RCC 7860 (cell line): ENCODE results near the gene CHIA.
"Not testable (repeated sequence)": the region's sequence is repeated elsewhere in the genome, so short reads cannot be mapped to it uniquely, and the experiment has no call there.

Source experiments
- DNase-seq: peaks from one replicate; pipeline ENCODE4 v3.0.0-alpha.2; 2015; ENCODE audit warnings: low spot score
- FAIRE-seq: peaks from 2 replicates; lab custom pipeline; 2012; peaks lifted over from hg19 to GRCh38; lab: Jason Lieb, UNC

The CHIA gene

DNA sequence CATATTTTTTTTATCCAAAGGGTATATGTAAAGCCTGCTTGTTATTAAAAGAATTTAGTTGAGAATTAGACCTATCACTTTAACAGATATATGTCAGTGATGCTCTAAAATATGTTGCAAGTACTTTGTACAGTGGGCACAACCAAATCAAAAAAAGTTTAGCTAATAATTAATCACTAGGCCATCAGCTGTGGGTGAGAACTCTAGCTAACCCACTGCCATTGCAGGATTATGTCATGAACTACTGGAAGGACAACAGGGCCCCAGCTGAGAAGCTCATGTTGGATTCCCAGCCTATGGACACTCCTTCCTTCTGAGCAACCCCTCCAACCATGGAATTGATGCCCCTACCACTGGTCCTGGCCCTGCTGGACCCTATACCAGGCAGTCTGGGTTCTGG lies 6.8 kb upstream of the CHIA start:
- FAIRE-seq, result no peak
- DNase-seq, result no peak

DNA sequence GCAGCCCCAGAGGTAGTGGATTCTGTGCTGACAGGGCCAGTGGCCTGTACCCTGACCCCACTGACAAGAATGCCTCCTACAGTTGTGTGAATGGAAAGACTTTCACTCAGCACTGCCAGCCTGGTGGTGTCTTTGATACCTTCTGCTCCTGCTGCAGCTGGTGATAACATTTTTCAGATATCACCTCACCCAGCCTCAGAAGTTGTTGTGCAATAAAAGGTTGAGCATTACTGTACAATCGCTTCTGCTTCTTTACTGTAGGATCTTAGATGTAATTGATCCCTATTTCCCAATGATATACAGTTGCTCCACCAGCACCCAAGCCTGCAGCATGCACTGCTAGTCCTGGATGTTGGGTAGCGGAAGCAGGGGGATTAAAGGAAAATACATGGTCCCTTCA lies 4.8 kb upstream of the CHIA start:
- no peak for FAIRE-seq
- no peak for DNase-seq

DNA sequence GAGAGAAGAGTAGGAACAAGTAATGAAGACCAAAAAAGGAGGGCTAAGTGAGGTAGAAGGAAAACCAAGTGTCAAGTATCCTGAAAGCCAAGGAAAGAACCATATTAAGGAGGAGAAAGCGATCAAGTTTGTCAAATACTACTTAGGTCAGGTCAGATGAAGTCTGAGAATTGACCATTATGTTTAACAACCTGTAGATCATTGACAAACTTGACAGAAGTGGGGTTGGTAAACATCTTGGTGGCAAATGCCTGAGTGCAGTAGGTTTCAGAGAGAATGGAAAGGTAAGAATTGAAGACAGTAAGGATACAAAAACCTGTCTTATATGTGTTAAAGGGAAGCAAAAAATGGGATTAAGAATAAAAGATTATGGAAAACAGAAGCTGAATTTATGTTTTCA lies 3.7 kb upstream of the CHIA start:
- DNase-seq (no peak), FAIRE-seq (no peak)

DNA sequence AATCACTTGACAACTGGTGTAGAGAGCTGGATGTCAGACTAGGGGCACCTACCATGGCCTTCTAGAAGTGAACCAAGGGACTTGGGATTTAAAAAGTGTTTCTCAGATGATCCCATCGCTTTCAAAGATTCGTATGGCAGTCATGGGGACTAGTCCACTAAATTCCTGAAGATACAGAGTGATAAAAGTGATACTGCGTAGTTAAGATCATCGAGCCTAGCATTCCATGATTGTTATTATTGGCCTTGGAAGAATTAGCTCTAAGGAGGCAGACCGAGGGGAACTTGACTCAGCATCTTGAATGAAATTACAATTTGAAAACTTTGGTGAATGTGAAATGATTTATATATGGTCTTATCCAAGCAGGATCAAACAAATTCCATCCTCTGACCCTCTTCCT lies 1.3 kb upstream of the CHIA start:
- DNase-seq, result no peak
- FAIRE-seq, result no peak

DNA sequence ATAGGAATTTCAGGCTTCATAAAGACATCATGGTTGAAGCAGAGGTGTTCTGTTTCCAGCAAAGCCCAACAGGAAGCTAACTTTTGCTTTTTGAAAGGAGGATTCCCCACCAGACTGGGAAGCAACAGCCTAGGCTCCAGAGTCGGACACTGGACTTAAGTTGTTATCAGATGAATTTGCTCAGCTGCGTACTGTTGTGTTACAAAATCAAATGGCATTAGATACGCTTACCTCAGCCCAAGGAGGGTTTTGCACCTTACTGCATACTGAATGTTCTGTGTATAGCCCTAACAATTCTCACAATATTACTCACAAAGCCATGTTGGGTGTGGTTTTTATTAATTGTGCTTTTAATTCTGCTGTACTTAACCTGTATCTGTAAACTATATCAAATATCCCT lies 547 bp upstream of the CHIA start:
- FAIRE-seq, result no peak
- DNase-seq, result no peak

DNA sequence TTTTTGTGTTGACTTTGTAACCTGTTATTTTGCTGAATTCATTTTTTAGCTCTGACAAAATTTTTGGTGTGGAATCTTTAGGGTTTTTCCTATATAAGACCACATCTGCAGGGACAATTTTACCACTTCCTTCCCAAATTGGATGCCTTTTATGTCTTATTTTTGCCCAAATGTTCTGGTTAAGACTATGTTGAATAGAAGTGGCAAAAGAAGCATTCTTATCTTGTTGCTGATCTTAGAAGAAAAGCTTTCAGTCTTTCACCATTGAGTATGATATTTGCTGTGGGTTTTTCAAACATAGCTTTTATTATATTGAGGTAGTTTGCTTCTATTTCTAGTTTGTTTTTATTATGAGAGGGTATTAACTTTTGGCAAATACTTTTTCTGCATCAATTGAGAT lies 3.7 kb downstream of the CHIA start:
- no peak for FAIRE-seq
- no peak for DNase-seq

DNA sequence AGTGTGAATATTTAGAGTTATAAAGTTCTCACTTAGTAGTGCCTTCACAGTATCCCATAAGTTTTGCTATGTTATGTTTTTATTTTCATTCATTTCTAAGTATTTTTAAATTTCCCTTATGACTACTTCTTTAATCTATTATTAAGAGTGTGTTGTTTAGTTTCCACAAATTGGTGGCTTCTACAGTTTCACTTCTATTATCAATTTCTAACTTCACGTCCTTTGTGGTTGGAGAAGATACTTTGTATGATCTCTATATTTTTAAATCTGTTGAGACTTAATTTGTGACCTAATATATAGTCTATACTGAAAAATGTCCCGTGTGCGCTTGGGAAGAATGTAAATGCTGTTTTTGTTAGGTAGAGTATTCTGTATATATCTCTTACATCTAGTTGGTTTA lies 11.7 kb downstream of the CHIA start:
- FAIRE-seq, result no peak
- no peak for DNase-seq

DNA sequence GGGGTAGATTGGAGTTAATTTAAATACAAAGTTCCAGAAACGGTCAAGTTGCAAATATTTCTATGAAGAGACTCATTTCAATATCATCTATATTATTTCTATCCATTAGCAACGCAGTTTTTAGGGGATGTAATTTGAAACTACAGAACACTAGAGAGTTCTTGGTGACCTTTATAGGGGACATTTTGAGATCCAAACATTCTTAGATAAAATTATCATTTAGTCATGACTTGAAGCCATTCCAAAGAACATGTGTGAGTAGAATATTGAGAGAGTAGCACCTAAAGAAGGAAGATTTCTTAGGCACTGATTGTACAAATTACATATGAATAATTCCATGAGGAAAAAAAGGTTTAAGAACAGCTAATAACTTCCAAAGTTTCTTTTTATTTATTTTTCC lies 19.0 kb downstream of the CHIA start:
- no peak for DNase-seq
- no peak for FAIRE-seq

DNA sequence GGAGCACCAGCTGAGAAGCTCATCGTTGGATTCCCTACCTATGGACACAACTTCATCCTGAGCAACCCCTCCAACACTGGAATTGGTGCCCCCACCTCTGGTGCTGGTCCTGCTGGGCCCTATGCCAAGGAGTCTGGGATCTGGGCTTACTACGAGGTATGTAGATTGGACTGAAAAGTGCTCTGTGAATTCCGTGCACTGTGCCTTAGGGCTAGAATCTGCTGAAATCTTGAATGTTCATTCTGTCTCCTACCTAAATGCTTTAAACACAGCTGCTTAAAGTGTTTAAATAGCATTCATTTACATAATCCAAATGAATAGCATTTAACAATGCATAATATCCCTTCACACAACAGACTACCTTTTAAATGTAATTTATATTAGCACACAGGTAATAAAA lies 27.9 kb downstream of the CHIA start:
- DNase-seq (no peak), FAIRE-seq (no peak)

DNA sequence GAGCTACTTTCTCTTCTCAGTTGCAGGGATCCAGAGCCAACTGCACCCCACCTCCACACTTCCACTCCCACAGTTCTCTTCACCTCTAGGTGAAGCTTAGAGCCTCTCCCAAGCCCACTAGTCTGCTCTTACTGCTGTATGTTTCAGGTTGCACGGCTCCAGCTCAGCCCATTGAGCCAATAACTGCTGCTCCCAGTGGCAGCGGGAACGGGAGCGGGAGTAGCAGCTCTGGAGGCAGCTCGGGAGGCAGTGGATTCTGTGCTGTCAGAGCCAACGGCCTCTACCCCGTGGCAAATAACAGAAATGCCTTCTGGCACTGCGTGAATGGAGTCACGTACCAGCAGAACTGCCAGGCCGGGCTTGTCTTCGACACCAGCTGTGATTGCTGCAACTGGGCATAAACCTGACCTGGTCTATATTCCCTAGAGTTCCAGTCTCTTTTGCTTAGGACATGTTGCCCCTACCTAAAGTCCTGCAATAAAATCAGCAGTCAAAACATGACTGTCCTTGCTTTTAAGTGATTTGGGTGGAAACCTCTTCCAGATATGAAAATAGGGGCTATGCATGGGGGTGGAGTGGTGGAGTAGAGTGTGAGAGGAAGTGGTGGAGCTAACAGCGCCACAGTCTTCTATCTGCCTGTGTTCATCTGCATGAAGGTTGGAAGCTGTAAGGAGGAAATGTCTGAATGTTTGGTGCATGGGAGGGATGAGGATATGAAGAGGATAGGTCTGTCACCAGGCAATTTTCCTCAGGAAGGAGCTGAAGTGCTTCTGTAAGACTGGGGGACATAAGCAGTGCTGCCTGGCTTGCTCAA lies 29.6 kb downstream of the CHIA start:
- FAIRE-seq (no peak), DNase-seq (no peak)

DNA sequence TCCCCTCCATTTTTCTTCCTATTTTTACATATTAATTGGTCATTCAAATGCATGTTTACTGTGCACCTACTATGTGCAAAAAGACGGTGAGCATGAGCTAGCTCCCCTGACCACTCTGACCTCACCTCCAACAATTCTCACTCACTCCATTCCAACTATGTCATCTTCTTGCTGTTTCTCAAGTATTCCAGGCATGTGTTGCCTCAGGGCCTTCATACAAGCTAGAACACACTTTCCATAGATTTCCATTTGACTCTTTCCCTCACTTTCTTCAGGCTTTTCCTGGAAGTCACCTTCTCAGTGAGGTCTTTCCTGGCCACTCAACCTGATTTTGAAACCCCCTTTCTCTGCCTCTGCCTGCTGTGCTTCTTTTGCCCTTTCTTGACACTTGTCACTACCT lies 32.6 kb downstream of the CHIA start:
- DNase-seq, result no peak
- FAIRE-seq, result no peak

DNA sequence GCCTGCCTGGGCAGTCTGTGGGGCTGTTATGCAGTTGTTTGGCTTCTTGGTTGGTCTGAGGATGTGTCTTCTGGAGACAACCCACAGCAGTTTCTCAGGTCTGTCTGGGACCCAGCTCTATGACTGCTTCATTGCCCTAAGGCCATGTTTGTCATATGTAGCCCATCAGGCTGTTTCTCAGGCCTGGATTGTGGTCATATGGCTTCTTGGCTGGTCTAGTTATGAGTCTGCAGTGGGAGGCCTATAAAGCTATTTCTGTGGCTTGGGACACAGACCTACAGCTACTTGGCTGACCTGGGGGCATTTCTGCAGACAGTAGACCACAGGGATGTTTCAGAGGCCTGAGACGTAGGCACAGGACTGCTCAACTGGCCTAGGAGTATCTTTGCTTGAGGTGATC lies 41.5 kb downstream of the CHIA start:
- no peak for DNase-seq
- no peak for FAIRE-seq

DNA sequence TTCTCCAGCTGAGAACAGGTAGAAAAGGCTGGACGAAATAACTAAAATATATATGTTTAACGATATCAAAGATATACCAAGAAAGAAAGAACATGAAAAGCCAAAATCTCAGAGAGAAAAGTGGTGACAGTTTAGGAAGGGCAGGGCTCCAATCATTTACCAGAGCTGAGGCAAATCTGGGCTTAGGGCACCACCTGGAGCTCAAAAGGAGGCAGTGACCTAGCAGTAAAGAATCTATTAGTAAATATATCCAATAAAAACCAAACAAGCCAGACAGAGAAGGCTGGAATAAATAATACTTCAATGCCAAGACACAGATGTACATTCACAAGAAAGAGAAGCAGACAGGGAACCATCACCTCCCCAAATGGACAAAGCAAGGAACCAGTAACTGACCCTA lies 43.5 kb downstream of the CHIA start:
- no peak for FAIRE-seq
- DNase-seq, result peak; percentile 17

DNA sequence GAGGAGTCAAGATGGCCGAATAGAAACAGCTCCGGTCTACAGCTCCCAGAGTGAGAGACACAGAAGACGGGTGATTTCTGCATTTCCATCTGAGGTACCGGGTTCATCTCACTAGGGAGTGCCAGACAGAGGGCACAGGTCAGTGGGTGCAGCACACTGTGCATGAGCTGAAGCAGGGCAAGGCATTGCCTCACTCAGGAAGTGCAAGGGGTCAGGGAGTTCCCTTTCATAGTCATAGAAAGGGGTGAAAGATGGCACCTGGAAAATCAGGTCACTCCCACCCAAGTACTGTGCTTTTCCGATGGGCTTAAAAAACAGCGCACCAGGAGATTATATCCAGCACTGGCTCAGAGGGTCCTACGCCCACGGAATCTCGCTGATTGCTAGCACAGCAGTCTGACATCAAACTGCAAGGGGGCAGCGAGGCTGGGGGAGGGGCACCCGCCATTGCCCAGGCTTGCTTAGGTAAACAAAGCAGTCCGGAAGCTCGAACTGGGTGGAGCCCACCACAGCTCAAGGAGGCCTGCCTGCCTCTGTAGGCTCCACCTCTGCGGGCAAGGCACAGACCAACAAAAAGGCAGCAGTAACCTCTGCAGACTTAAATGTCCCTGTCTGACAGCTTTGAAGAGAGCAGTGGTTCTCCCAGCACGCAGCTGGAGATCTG lies 44.7 kb downstream of the CHIA start:
- not testable (repeated sequence) for FAIRE-seq, DNase-seq

DNA sequence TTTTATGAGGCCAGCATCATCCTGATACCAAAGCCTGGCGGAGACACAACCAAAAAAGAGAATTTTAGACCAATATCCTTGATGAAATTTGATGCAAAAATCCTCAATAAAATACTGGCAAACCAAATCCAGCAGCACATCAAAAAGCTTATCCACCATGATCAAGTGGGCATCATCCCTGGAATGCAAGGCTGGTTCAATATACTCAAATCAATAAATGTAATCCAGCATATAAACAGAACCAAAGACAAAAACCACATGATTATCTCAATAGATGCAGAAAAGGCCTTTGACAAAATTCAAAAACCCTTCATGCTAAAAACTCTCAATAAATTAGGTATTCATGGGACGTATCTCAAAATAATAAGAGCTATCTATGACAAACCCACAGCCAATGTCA lies 48.2 kb downstream of the CHIA start:
- not testable (repeated sequence) for DNase-seq, FAIRE-seq

DNA sequence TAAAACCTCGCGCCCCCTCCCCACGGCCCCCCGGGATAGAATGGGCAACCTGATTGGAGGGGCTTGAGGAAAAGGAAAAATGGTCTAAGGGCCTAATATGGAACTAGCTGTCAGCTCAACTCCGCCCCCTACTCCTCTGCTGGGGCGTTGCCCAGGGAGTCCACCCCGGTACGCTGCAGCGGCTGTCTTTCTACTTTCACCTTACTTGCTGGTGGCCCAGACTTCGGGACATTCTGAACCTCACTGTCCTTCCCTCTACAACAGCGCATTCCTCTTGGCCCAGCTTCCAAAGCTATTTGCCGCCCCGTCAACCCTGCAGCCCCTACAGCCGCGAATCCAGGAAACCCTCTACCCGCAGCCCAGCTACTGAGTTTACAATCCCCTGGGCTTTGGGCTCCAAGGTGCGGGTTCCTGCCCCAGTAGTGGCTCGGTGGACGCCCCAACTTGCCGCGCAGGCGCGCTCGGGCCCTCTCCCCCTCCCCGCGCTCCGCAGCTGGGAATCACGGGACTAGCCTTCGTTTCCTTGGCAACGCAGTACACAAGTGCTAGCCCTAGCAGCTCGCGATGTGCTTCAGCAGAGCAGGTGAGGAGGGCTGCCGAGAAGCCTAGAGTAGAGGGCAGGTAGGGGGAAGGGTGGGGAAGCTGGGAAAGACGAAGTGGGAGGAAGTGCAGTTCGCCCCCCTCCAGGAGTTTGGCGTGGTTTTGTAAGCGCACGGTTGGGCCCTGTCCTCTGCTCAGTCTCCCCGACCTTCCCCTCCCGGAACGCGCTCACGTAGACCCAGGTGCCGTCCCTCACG lies 55.6 kb downstream of the CHIA start:
- no peak for FAIRE-seq
- DNase-seq, result peak; percentile 20

DNA sequence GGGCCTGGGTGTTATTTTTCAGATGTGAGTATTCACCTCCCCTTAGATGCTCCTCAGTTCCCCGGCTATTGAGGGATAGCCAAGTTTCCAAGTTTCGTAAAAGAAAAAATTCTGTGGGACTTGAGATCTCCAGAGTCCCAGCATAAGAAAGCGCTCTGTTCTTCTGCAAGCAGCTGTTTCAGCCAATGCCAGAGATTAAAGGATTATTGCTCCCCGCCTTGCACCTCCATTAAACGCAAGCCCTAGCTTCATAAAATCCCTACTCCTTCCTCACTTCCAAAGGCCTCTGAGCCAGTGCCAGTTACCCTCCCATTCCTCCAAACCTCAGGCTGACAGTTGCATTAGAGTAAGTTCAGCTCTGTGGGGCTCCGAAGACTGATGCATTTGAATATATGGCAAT lies 56.4 kb downstream of the CHIA start:
- no peak for DNase-seq
- no peak for FAIRE-seq

DNA sequence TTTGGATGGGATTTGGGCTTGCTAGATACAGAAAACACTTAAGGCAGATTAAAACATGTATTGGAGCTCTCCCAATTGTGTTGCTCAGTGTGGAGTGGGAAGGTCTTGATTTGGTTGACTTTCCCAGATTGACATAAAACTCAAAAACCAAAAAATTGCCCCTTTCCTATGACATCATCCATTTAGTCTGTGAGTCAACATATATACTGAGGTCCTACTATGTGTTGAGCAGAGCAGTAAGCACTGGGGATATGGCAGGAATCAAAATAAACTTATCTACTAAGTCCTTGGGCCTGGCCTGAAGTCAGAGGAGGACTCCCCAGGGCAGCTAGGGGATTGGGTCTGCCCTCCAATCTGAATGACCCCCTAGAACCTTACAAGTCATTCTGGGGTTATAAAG lies 61.0 kb downstream of the CHIA start:
- FAIRE-seq (no peak), DNase-seq (no peak)

DNA sequence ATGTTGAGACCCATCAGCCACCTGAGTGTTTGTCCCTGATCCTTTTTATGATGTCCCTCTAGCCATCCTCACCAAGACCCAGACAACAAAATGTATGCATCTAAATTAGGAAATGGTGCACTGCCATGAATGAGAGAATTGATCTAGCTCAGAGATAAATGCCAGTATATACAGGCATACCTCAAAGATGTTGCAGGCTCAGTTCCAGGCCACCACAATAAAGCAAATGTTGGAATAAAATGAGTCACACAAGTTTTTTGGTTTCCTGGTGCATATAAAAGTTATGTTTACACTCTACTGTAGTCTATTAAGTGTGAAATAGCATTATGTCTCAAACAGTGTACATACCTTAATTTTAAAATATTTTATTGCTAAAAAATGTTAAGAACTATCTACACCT lies 63.9 kb downstream of the CHIA start:
- FAIRE-seq, result no peak

DNA sequence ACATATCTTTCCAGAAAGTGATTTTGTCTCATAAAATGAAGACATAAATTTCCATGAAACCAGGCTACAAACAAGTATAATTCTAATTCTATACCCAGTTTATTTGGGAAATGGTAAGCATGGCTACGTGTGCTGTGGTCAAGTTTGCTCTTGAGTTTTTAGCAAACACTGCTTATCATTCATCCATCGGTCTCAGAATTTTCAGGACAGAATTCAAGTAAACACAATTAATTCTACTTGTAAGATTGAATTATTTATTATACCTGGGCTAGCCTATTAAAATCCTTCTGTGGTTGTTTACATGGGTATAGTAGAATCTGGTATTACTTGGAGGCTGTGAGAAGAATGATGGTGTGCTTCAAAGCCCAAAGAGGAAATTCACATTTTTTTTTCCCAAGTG lies 68.3 kb downstream of the CHIA start:
- DNase-seq (no peak), FAIRE-seq (no peak)

More for the DNA sequence above, 63.9 kb downstream of the CHIA start:
- no peak for DNase-seq

DNA sequence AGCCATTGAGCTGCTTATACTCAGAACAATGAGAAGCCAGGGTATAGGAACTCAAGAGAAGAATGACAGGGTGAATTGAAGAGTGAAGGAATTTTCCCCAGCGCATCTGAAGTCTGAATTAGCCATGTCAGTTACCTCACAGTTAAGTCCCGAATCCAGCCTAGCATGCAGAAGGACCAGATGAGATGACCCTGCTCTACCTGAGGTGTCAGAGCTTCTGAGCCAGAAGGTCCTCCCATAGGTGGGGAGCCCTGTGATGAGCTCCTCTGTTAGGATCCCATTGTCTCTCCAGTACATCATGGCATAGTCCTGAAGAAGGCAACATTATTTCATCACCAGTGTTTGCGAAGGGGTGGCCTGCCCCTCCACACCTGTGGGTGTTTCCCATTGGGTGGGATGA lies 68.7 kb downstream of the CHIA start:
- DNase-seq, result no peak
- FAIRE-seq, result no peak

DNA sequence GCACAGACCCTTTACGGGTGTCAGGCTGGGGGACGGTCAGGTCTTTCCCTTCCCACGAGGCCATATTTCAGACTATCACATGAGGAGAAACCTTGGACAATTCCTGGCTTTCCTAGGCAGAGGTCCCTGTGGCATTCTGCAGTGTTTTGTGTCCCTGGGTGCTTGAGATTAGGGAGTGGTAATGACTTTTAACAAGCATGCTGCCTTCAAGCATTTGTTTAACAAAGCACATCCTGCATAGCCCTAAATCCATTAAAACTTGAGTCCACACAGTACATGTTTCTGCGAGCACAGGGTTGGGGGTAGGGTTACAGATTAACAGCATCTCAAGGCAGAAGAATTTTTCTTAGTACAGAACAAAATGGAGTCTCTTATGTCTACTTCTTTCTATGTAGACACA lies 69.6 kb downstream of the CHIA start:
- FAIRE-seq, DNase-seq: not testable (repeated sequence)
